ENCODE results near the gene SDF4.

GRCh38 chr1:1274299-1274930 lies 42.6 kb upstream of the SDF4 start:
- no peak for TF ChIP-seq CTCF (IDR thresholded peaks at IDR 0.05)
- TF ChIP-seq POLR2A (IDR thresholded peaks at IDR 0.05), result no peak

Data from suprapubic skin (tissue), 3 donors.